SK-N-MC (cell line): ENCODE data around the gene LRWD1.
"Not testable (repeated sequence)": the region's sequence is repeated elsewhere in the genome, so short reads cannot be mapped to it uniquely, and the experiment has no call there.

Experiments used
- FOXP2 ChIP-seq: optimal IDR thresholded peaks from 2 replicates; pipeline ENCODE3; 2011; ENCODE audit warnings: mild to moderate bottlenecking, moderate library complexity; ENCODE audit not compliant: insufficient read depth; ENCODE audit errors: extremely low read length, control extremely low read depth
- POLR2AphosphoS5 ChIP-seq: IDR thresholded peaks from 2 replicates; pipeline ENCODE4 v1.6.1; 2012; ENCODE audit warnings: mild to moderate bottlenecking, low read depth, low read length, borderline replicate concordance

- not testable (repeated sequence) for TF ChIP-seq POLR2AphosphoS5, FOXP2
Observed at GRCh38 chr7:102490529-102491075, 25.8 kb downstream of the LRWD1 start.
